CD4-positive, alpha-beta T cell treated with Interferon gamma for 1 hour (primary cell): ENCODE measurements around the gene MXI1.
"Not testable (repeated sequence)": the region's sequence is repeated elsewhere in the genome, so short reads cannot be mapped to it uniquely, and the experiment has no call there.

Source experiments
- DNase-seq: peaks from one replicate; pipeline ENCODE4 v3.0.0-alpha.2; 2020

The MXI1 gene

DNA sequence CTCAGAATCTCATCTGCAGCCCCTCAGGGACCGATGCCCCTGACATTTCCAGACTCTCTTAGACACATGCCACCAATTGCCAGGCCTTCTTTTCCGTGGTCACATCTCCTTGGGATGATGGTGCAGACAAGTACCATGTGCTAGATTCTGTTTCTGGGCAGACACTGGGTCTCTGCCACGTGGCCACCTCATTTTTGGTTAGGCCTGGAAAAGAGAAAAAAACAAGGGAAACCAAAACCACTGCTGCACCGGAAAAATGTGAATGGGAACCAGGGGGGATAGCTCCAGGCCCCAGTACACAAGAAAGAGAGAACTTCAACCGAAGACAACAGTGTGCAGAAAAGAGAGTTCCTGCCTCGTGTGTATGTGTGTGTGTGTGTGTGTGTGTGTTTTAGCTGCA is 23.0 kb upstream of the MXI1 start:
- DNase-seq: no peak

DNA sequence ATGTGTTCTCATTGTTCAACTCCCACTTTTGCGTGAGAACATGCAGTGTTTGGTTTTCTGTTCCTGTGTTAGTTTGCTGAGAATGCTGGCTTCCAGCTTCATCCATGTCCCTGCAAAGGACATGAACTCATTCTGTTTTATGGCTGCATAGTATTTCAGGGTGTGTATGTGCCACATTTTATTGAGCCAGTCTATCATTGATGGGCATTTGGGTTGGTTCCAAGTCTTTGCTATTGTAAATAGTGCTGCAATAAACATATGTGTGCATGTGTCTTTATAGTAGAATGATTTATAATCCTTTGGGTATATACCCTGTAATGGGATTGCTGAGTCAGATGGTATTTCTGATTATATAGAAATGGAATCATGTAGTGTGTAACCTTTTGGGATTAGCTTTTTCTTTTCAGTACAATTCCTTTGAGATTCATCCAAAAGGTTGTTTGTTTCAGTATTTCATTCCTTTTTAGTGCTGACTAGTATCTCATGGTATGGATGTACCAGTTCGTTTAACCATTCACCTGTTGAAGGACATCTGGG is 21.7 kb upstream of the MXI1 start:
- not testable (repeated sequence) for DNase-seq

GRCh38 chr10:110190170-110190569 is 17.2 kb upstream of the MXI1 start:
- no peak for DNase-seq

DNA sequence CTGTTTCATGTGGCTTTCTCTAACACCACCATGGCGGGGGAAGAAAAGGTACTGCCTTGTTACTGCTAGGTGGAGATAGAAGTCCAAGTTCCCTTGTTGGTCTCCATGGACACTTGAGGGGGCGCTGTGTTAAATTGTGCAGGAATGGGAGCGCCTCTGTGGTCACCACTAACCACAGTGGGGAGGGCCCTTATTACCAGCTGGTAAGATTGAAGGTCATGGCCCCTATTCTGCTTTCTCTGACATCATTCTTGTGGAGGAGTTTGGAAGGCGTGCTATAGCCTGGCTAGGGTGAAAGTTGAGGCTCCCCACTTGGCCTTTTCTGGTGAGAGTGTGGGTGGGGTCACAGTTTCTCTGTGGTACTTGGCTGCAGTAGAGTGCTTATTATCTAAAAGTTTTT is 14.9 kb upstream of the MXI1 start:
- DNase-seq: no peak

DNA sequence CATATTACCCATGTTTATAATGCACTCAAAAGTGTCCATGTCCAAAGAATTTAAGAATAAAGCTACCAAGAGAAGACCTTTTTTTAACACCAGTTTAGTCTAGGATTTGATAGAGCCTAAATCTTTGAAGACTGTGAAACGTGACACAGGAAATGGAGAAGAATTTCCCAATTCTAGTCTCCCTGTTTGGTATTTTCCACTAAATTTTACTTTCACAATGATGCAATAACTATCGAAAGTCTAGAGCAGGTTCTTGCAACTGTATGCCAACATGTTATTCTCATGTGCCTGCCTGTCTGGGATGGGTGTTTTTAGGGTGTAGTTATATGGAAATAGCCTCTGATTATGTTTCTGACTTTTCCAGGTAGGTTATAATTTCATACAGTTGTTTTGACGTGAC is 6.9 kb upstream of the MXI1 start:
- DNase-seq: no peak

GRCh38 chr10:110201046-110201445 is 6.4 kb upstream of the MXI1 start:
- not testable (repeated sequence) for DNase-seq

GRCh38 chr10:110203500-110204455 is 3.6 kb upstream of the MXI1 start:
- DNase-seq: no peak

DNA sequence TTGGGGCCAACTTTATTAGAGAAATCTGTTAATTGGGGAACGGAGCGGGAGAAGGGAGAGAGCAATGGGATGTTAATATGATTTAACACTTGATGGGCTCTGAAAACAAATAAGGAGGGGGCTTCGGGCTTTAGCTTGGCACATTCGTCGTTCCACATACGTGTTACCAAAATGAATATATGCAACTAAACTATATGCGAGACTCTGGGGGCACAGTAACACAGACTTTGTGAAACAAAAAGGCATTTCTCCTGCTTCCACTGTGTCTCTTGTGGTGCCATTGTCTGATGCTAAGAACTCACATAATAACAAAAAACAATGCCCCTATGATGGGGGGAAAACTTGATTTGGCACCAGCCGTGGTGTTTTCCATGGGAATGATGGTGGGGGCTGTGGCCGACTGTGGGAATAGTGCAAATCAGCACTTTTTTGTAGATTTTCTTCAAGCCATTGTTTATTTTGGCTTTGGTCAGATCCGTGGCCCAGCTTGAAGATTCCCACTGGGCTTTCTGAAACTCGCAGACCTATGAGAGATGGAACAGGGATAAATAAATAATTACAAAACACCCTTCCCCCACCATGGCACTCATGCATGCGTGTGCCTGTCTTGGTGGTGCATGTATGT is 2.2 kb upstream of the MXI1 start:
- no peak for DNase-seq

GRCh38 chr10:110207805-110208613 is 604 bp downstream of the MXI1 start:
- DNase-seq: peak; percentile 39

GRCh38 chr10:110208614-110209453 is 1.4 kb downstream of the MXI1 start:
- DNase-seq: peak; percentile 40

DNA sequence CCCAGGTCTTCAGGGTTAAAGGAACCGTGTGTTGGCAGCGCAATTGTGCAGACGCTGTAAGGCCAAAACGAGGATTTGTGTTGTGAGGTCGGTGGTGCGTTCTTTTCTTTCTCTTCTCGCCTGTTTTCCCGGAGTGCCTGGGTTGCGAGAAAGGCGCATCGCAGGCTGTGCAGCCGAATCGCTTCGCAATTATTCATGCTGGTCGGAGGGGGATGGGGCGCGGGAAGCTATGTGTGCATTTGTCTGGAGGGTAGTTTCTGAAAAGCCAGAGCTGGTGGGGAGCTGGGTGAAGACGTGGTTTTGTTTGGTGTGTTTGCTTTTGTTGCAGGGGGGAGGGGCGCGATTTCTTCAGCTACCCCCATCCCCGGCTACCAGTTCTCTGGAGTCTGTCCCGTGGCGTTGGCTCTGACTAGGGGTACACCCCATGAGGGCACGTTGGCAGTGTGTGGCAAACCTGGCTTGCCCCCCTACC is 2.1 kb downstream of the MXI1 start:
- peak; percentile 71 for DNase-seq

- DNase-seq: no peak
Observed at GRCh38 chr10:110209926-110210673, 2.7 kb downstream of the MXI1 start.

DNA sequence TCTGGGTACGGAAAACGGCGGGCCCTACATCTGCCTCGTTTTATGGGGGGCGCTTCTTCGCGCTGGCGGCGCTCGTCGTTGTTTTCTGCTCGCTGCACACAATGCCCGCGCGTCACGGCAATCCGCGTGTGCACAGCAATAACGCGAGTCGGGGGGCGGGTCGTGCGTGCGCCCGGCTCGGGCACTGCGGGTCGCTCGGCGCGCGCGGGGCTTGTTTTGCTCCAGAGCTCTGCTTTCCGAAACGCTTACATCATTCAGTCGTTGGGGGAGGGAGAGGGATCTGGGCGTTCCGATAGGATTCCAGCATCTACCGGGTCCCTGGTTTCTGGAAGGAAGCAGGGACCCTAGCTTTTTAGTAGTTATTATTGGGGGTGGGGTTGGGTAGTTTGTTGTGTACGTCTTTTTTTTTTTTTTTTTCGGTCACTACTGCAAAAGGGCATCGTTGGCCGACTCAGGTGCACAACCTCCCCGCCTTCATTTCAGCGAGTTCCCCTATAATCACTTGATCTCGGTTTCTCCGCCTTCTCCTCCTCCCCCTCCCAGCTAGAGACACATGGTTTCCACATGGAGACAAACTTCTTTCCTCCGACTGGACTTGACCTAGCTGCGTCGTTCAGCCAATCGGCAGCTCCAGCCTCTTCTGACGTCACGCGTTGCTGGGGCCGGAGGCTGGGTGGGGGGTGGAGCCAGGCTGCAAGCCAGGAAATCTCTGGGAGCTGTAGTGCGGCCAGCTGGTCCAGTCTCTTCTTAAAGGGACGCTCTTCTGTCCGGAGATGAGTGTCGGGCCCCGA is 3.5 kb downstream of the MXI1 start:
- peak; percentile 92 for DNase-seq

GRCh38 chr10:110211465-110211843 is 4.0 kb downstream of the MXI1 start:
- no peak for DNase-seq

GRCh38 chr10:110212119-110213006 is 5.0 kb downstream of the MXI1 start:
- peak; percentile 61 for DNase-seq

GRCh38 chr10:110214371-110214826 is 7.0 kb downstream of the MXI1 start:
- no peak for DNase-seq

DNA sequence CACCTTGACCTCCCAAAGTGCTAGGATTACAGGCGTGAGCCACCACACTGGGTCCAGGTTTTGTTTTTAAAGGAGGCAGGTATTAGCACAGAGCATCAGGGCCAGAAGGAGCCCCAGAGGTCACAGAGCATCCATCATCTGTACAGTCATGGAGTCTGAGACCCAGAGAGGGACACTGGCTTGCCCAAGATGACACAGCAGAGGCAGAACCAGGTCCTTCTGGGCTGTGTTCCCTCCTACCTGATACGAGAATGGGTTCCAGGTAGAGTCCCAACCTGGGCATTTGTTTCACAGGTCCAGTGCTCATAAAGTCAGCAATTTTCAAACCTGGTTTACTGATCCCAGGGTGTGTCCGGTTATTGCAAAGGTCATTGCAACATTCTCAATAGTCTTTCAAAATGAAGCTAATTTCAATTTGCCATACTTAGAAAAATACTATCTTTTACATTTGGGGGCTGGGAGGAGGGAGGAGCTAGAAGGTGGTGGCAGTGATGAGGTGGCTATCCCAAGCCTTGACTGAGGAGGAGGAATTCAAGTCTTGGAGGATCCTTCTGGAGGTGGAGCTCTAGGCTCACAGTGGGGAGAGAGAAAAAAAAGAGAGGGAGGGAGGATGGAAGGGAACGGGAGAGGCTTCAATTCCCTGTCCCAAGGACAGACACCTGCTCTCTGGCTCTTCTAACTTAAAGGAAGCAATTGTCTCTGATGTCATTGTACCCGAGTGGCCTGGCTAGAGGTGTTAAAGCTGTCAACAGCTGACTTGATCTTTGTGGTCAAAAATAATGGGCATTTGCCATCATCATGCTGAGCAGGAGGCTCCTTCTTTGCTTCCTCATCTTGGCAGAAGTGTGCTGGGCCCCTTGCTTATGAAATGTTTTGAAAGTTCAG is 8.1 kb downstream of the MXI1 start:
- no peak for DNase-seq

DNA sequence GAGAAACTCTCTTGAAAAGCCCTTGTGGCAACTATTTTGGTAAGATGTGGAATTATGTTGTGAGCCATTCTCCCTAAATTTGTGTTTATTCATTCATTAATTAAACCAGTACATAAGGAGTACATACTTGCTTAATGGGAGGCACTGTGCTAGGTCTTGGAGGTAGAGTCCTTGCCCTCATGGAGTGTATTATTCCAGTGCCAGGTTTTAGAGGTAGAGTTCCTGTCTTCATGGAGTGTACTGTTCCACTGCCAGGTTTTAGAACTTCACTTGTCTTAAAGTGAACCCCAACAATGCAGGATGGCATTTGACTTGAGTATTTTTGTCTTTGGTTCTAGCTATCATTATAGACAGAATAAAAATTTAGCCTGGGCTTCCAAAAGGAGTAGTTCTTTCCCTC is 8.8 kb downstream of the MXI1 start:
- DNase-seq: no peak
